DMS114 treated with DMSO at 0.1 percent for 48 hours (cell line): Measurements from ENCODE around the gene UBE4A.

Experiments
- DNase-seq: peaks from one replicate; lab custom pipeline; 2025; ENCODE audit not compliant: unreplicated experiment; lab: John Stamatoyannopoulos, UW

Gene UBE4A

DNA sequence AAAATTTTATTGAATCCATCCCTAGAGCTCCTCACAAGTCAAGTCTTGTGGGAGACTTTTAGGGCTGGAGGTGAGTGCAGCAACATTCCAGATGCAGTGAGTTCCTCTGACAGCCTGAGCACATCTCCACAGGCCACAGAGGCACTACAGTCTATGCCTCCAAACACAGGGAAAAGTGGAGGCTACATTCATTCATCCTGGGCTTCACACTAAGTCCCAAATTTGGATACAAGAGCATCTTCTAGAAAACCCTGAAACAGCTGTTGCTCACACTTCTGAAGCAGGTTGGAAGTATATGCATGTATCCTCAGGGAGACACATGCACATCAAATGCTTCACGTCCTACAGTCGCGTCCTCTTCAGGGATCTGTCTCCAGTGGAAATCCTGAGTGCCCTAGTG lies 18.1 kb upstream of the UBE4A start:
- no peak for DNase-seq

GRCh38 chr11:118341815-118342489 lies 17.4 kb upstream of the UBE4A start:
- DNase-seq = no peak

DNA sequence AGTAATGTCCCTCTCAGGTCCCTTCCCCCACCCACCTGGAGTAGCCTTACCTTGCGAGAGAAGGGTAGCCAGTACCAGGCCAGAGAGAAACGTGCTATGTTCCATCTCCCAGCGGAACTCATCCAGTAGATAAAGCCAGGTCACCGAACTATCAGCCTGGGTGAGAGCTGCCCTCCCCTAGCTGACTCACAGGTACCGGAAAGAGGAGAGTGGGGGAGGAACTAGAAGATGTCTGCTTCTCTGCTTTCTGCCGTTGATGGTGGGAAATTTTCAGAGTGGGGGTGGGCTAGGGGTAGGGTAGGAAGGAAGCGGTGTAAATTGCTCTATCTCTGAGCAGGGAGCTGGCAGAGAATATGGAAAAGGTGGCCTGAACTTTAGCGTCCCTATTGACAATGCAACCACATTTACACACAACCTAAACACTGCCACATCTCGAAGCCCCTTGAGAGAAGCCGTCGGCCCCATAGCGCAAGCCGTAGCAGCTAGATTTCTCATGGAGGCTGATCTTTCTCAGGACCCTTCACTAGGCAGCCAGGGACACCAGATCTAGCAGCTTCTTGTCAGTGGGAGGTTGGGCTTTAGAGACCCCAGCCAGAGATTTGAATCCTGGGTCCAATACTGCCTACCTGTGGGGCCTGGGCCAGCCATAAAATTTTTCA lies 16.8 kb upstream of the UBE4A start, which contains the start of gene CD3D:
TSS of gene CD3D (minus strand) at position 203 of the 659 bp plus-strand sequence. CDS start at position 105, 98 bp downstream.
- DNase-seq = no peak

DNA sequence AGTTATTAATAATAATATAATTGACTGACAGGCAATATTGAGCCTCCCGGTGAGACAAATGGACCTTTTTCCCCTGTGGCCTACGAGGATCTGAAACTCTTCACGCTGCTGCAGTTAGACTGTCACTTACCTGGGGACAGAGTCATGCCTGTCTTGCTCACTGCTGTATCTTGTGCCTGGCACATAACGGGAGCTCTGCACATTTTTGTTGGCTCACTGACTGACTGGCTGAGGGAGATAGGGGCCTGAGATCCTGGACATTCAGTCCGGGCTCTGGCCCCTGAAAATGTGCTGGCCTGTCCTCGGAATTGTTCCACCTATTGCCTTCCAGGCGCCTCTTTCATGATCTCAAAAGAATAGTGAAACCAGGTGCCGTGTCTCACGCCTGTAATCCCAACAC lies 16.2 kb upstream of the UBE4A start:
- no peak for DNase-seq

DNA sequence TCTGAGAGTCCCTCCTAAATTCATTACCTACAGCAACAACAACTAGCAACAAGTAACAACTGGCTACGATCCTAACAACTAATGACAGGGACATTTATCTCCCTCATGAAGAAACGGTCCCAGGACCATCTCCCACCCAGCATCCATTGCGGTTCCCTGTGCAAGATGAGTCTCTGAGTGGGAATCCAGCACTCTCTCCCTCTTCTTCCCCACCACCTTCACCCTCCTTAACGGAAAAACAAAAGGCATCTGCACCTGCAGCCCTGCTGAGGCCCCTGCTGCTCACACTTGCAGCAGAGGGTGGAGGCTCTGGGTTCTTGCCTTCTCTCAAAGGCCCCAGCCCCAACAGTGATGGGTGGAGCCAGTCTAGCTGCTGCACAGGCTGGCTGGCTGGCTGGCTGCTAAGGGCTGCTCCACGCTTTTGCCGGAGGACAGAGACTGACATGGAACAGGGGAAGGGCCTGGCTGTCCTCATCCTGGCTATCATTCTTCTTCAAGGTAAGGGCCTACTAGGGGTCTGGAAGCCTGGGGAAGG lies 15.4 kb upstream of the UBE4A start, which contains the start of gene CD3G:
TSS of gene CD3G (plus strand) at position 364 of the 535 bp plus-strand sequence. CDS start at position 444, 80 bp downstream.
- no peak for DNase-seq

DNA sequence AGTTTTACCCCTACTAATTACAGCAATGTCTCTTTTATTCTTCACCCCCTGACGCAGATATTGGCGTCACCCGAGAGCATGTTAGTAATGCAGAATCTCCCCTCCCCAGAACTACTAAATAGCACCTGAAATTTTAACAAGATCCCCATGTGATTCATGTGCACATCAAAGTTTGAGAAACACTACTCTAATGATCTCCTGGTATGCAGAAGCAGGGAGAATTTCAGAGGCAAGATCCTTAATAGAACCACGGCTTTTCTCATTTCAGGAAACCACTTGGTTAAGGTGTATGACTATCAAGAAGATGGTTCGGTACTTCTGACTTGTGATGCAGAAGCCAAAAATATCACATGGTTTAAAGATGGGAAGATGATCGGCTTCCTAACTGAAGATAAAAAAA lies 9.9 kb upstream of the UBE4A start:
- DNase-seq = no peak

- DNase-seq = peak; percentile 20
Measured at GRCh38 chr11:118353084-118353710, 6.2 kb upstream of the UBE4A start.

DNA sequence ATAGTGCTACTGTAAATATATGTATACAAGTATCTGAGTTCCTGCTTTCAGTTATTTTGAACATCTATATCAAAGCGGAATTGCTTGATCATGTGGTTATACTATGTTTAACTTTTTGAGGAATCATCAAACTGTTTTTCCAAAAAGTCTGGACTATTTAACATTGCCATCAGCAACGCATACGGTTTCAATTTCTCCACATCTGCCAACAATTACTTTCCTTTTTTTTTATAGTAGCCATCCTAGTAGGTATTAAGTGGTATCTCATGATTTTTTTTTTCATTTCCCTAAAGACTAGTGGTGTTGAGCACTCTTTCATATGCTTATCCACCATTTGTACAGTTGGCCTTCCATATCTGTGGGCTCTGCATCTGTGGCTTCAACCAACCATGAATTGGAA lies 1.3 kb upstream of the UBE4A start:
- no peak for DNase-seq

GRCh38 chr11:118364956-118365615 lies 5.7 kb downstream of the UBE4A start:
- DNase-seq = no peak

DNA sequence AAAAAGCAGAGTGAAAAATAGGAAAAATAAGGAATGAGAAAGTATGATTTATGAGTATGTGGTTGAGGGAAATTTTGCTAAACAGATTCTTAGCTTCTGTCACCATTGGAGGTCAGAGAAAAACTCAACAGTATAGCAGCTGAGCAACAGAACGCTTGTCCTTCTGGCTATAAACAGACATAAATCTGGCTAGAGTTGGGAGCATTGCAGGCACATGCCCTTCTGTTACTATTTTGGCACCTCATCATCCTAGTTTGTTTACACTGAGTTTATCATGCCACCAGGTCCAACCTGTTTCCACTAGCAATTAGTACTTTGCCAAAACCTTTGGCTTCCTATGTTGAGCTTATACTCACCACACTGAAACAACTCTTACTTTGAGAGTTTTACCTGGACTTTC lies 6.9 kb downstream of the UBE4A start:
- no peak for DNase-seq

- DNase-seq = no peak
Measured at GRCh38 chr11:118370774-118371173, 11.4 kb downstream of the UBE4A start.

DNA sequence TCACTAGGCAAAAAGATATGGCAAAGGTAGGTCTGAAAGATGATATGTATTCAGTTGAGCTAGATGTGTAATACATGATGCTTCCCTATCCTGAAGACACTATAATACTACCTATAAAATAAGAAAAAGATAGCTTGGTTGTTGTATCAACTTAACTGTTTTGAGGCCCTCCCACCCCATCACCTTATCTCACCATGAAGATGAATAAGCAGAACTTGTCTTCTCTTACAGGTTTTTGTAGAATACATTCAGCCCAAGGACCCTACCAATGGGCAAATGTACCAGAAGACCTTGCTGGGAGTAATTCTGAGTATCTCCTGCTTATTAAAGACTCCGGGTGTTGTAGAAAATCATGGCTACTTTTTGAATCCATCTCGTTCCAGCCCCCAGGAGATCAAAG lies 13.9 kb downstream of the UBE4A start:
- no peak for DNase-seq

GRCh38 chr11:118373871-118374270 lies 14.5 kb downstream of the UBE4A start:
- no peak for DNase-seq

- no peak for DNase-seq
Measured at GRCh38 chr11:118374729-118375128, 15.3 kb downstream of the UBE4A start.

- DNase-seq = no peak
Measured at GRCh38 chr11:118375978-118376377, 16.6 kb downstream of the UBE4A start.

- DNase-seq = no peak
Measured at GRCh38 chr11:118379497-118379896, 20.1 kb downstream of the UBE4A start.

DNA sequence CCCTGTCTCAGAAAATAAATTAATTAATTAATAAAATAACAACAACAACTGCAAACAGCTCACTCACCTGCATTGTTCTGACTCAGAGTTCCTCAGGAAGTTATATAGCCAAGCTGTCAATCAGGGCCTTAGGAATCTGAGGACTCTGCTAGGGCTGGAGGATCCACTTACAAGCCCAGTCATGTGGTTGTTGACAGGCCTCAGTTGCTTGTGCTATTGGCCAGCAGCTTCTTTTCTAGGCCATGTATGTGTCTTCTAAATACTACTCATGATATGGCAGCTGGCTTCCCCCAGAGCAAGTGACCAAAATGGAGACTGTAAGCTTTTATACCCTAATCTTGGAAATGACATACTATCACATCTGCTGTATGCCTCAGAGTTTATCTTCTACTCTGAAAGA lies 21.2 kb downstream of the UBE4A start:
- DNase-seq = no peak

- DNase-seq = no peak
Measured at GRCh38 chr11:118382954-118383353, 23.6 kb downstream of the UBE4A start.

- DNase-seq = no peak
Measured at GRCh38 chr11:118383657-118384056, 24.3 kb downstream of the UBE4A start.

DNA sequence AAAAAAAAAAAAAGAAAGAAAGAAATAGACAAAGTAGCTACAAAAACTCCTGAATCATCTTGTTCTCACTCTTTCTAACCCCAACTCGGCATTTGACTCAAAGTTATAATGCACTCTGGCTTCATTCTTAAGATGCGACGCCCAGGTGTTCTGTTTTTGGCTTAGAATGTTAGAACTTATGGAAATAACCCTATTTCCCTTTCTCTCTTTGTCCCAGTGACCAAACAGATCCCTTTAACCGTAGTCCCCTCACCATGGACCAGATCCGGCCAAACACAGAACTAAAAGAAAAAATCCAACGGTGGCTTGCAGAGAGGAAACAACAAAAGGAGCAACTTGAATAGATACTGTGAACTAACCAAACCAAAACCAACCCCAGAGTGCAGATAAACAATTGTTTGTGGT lies 36.7 kb downstream of the UBE4A start:
- DNase-seq = no peak

- no peak for DNase-seq
Measured at GRCh38 chr11:118397448-118397847, 38.0 kb downstream of the UBE4A start.
